GM23248 (cell line): Measurements from ENCODE around the gene CDC73. TPM values are rescaled to one million over a fixed set of nuclear protein-coding genes. Genes with fewer than 3 reads are reported as not detected.
A peak's percentile ranks its signal among the peaks of the same experiment; 100 is the strongest.

Source experiments
- DNase-seq: peaks from one replicate; pipeline ENCODE4 v3.0.0-alpha.2; 2015
- H2AFZ ChIP-seq: fragments of 200-600 bp; sonication (generic); 2 replicates; pipeline ENCODE4 v1.6.1; 2016; ENCODE audit warnings: antibody characterized with exemption
- H3F3A ChIP-seq: fragments of 200-600 bp; sonication (generic); 2 replicates; pipeline ENCODE4 v1.6.1; 2016; ENCODE audit warnings: mild to moderate bottlenecking, antibody characterized with exemption, mixed run types; ENCODE audit not compliant: insufficient read depth
- H3K27ac ChIP-seq: fragments of 200-600 bp; sonication (generic); 2 replicates; pipeline ENCODE4 v1.5.1; 2016; ENCODE audit warnings: mild to moderate bottlenecking
- H3K27me3 ChIP-seq: fragments of 200-600 bp; sonication (generic); replicated peaks from 2 replicates; pipeline ENCODE4 v1.6.1; 2016; ENCODE audit warnings: mild to moderate bottlenecking; ENCODE audit not compliant: insufficient read depth
- H3K36me3 ChIP-seq: fragments of 200-600 bp; sonication (generic); 2 replicates; pipeline ENCODE4 v1.6.1; 2016; ENCODE audit warnings: low read depth, mild to moderate bottlenecking
- H3K4me1 ChIP-seq: fragments of 200-600 bp; sonication (generic); 2 replicates; pipeline ENCODE4 v1.6.1; 2016; ENCODE audit warnings: mild to moderate bottlenecking; ENCODE audit not compliant: insufficient read depth
- H3K4me2 ChIP-seq: fragments of 200-600 bp; sonication (generic); one replicate; pipeline ENCODE4 v1.6.1; 2016; ENCODE audit warnings: mild to moderate bottlenecking; ENCODE audit not compliant: unreplicated experiment
- H3K4me3 ChIP-seq: fragments of 200-600 bp; sonication (generic); 2 replicates; pipeline ENCODE4 v1.5.1; 2016; ENCODE audit warnings: mild to moderate bottlenecking
- H3K79me2 ChIP-seq: fragments of 200-600 bp; sonication (generic); 2 replicates; pipeline ENCODE4 v1.6.1; 2016; ENCODE audit warnings: mild to moderate bottlenecking; ENCODE audit not compliant: insufficient read depth
- H3K9ac ChIP-seq: fragments of 200-600 bp; sonication (generic); 2 replicates; pipeline ENCODE4 v1.6.1; 2016; ENCODE audit warnings: mild to moderate bottlenecking
- H3K9me2 ChIP-seq: fragments of 200-600 bp; sonication (generic); 2 replicates; pipeline ENCODE4 v1.6.1; 2016; ENCODE audit warnings: mixed run types, mild to moderate bottlenecking, moderate library complexity; ENCODE audit not compliant: insufficient read depth
- H3K9me3 ChIP-seq: fragments of 200-600 bp; sonication (generic); one replicate; pipeline ENCODE4 v1.6.1; 2017; ENCODE audit warnings: low read depth
- H4K20me1 ChIP-seq: fragments of 200-600 bp; sonication (generic); 2 replicates; pipeline ENCODE4 v1.6.0; 2016; ENCODE audit not compliant: insufficient read depth
- EZH2 ChIP-seq: fragments of 200-600 bp; sonication (generic); IDR thresholded peaks from 2 replicates; pipeline ENCODE4 v1.6.1; 2018; ENCODE audit warnings: antibody characterized with exemption, mild to moderate bottlenecking; ENCODE audit not compliant: insufficient read depth, poor library complexity, severe bottlenecking
- EZH2phosphoT487 ChIP-seq: fragments of 200-600 bp; sonication (generic); IDR thresholded peaks from 2 replicates; pipeline ENCODE4 v1.6.1; 2018; ENCODE audit warnings: antibody characterized with exemption, moderate library complexity, mild to moderate bottlenecking, low read depth; ENCODE audit not compliant: insufficient read depth
- WGBS, 2 experiments: methylation state at CpG; one replicate each; pipeline ENCODE4 v1.1.6; 2015 to 2017; ENCODE audit warnings: low lambda C conversion rate in 2 of 2, low coverage in 1 of 2; ENCODE audit errors: missing lambda C conversion rate in 2 of 2; 5-methylcytosine and 5-hydroxymethylcytosine counted together
- in situ Hi-C: fragments of 300-500 bp; cut with MboI; formaldehyde crosslinking; loops from 2 replicates; pipeline ENCODE4 v1.15.0; 2020
- polyA plus RNA-seq: library from polyadenylated mRNA; unstranded; fragments of >200 nt; fragmentation: Nextera tagmentation; extraction: Ambion mirVana; gene quantifications from 2 replicates; pipeline ENCODE4 v1.2.1, GENCODE V29; 2016
- total RNA-seq: library from RNA; depleted of rRNA; stranded (reverse); fragments of >200 nt; shearing (Covaris generic); gene quantifications from 2 replicates; pipeline ENCODE4 v1.2.3, GENCODE V29; 2014

The CDC73 gene
- total and polyA plus RNA-seq, 2 experiments from 2014 or later: 29.1 to 50.9 TPM

DNA sequence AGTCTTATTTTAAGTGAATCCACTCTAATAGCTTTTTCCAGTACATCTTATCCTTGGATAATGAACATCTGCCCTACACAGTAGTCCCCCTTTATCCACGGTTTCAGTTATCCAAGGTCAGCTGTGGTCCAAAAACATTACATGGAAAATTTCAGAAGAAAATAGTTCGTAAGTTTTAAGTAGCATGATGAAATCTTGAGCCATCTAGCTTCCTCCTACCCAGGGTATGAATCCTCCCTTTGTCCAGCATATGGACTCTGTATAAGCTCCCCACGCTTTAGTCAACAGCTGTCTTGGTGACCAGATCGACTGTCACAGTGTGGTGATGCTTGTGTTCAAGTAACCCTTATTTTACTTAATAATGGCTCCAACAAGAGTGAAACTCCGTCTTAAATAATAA lies 19.2 kb upstream of the CDC73 start:
- DNase-seq: no peak
- in situ Hi-C loops: no loop called here
- 95 to 98% methylated on average over 5 of the region's 5 CpGs for WGBS, 2 experiments

GRCh38 chr1:193103759-193104501 lies 17.9 kb upstream of the CDC73 start:
- Histone ChIP-seq H3K27me3 (no peaks in the 10 kb centered on the region), H3K4me2 (peak overlapping the region; percentile 88), H3K27ac (peak overlapping the region; percentile 93), H3K4me1 (peaks cover 11% of the 10 kb centered on the region), H3K9me3 (no peaks in the 10 kb centered on the region), H3K79me2 (peaks cover 55% of the 10 kb centered on the region), H3F3A (peaks cover 39% of the 10 kb centered on the region), H3K9me2 (no peaks in the 10 kb centered on the region), H3K9ac (peak overlapping the region; percentile 91), H3K36me3 (peaks cover 21% of the 10 kb centered on the region; the same call in 1 of the 2 replicates), H3K4me3 (peak overlapping the region; percentile 91), H2AFZ (peak overlapping the region; percentile 88), H4K20me1 (no peaks in the 10 kb centered on the region)
- in situ Hi-C loops: no loop called here
- DNase-seq: peak; percentile 40
- no peak for TF ChIP-seq EZH2phosphoT487
- 22 to 29% methylated on average over 9 of the region's 9 CpGs for WGBS, 2 experiments

More for the DNA sequence above, 19.2 kb upstream of the CDC73 start:
- Histone ChIP-seq H2AFZ (no peak overlapping the region), H3K36me3 (peaks cover 26% of the 10 kb centered on the region), H3K27ac (0 out of 2 replicates have a peak overlapping the region, but pooled peaks have one; percentile 93), H3K4me3 (no peak overlapping the region), H4K20me1 (no peaks in the 10 kb centered on the region), H3K9me3 (no peaks in the 10 kb centered on the region), H3K27me3 (no peaks in the 10 kb centered on the region), H3K79me2 (peaks cover 59% of the 10 kb centered on the region), H3K9ac (peak overlapping the region; percentile 91; the same call in 1 of the 2 replicates), H3K4me1 (peaks cover 11% of the 10 kb centered on the region), H3F3A (peaks cover 39% of the 10 kb centered on the region), H3K4me2 (peak overlapping the region; percentile 88), H3K9me2 (no peaks in the 10 kb centered on the region)
- TF ChIP-seq EZH2: no peak
- TF ChIP-seq EZH2phosphoT487: no peak

DNA sequence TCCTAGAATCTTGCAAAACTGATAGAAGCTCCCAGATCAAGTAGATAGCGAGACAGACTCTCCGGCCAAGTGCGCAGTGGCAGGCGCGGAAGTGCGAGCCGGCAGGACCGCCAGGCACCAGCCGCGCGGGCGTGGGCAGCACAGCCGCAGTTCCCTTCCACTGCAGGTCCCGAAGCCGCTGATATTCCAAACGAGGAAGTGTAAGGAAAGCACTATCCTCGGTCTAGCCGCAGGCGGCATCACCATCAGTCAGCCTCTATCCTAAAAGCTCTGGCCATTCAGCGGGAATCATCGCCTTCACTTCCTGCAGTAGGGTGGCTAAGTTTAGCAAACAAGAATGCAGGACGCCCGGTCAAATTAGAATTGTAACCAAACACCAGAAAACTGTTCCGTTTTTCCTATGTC lies 17.3 kb upstream of the CDC73 start:
- Histone ChIP-seq H4K20me1 (no peaks in the 10 kb centered on the region), H3K4me2 (peak overlapping the region; percentile 88), H2AFZ (peak overlapping the region; percentile 88), H3F3A (peaks cover 39% of the 10 kb centered on the region), H3K9me2 (no peaks in the 10 kb centered on the region), H3K36me3 (peaks cover 15% of the 10 kb centered on the region; the same call in 1 of the 2 replicates), H3K9ac (peak overlapping the region; percentile 91), H3K27ac (peak overlapping the region; percentile 93), H3K79me2 (peaks cover 49% of the 10 kb centered on the region), H3K27me3 (no peaks in the 10 kb centered on the region), H3K9me3 (no peaks in the 10 kb centered on the region), H3K4me3 (peak overlapping the region; percentile 91), H3K4me1 (peaks cover 11% of the 10 kb centered on the region)
- no peak for TF ChIP-seq EZH2
- TF ChIP-seq EZH2phosphoT487: no peak
- peak; percentile 78 for DNase-seq
- in situ Hi-C loops: no loop called here
- WGBS, 2 experiments: 2 to 3% methylated on average over 24 of the region's 24 CpGs

- DNase-seq: peak; percentile 97
- Histone ChIP-seq H3K27me3 (no peaks in the 10 kb centered on the region), H3K9me2 (no peaks in the 10 kb centered on the region), H3K4me3 (peak within 1 kb of the TSS; percentile 91), H3K27ac (peak within 1 kb of the TSS; percentile 93), H3K79me2 (peaks cover 43% of the 10 kb centered on the region), H3K9me3 (no peaks in the 10 kb centered on the region), H3K4me2 (peak within 1 kb of the TSS; percentile 88), H3K4me1 (peaks cover 12% of the 10 kb centered on the region), H3K9ac (peak within 1 kb of the TSS; percentile 91), H2AFZ (peak within 1 kb of the TSS; percentile 88), H3K36me3 (0 out of 2 replicates have a peak, but pooled peaks cover 8% of the 10 kb centered on the region), H4K20me1 (no peaks in the 10 kb centered on the region), H3F3A (peaks cover 39% of the 10 kb centered on the region)
- 2% methylated on average over 44 to 55 of the region's 73 CpGs for WGBS, 2 experiments
- in situ Hi-C loops: no loop called here
- TF ChIP-seq EZH2phosphoT487 (no peak), EZH2 (no peak)
Observed at GRCh38 chr1:193104907-193105820, 16.7 kb upstream of the CDC73 start, which contains the start of gene GLRX2. Gene GLRX2, minus strand, starts transcription at chr1:193105414. Its CDS starts 32 bp downstream, at chr1:193105382.
